HepG2 (cell line): Measurements from ENCODE around the gene RPS6KA2. TPM values are rescaled to one million over a fixed set of nuclear protein-coding genes. Genes with fewer than 3 reads are reported as not detected.

Experiments used
- AKNA ChIP-seq: sonication (generic); formaldehyde crosslinking; IDR thresholded peaks from 2 replicates; pipeline ENCODE4 v1.4.0; 2020; ENCODE audit warnings: missing genetic modification reagents, borderline replicate concordance
- ARID3A ChIP-seq: IDR thresholded peaks from 2 replicates; pipeline ENCODE4 v1.6.1; 2012; ENCODE audit warnings: low read depth, low read length, improper control_type of control experiment
- ARID5B ChIP-seq: IDR thresholded peaks from 2 replicates; pipeline ENCODE4 v1.4.0; 2020; ENCODE audit warnings: mild to moderate bottlenecking, missing genetic modification reagents
- MTERF4 ChIP-seq: sonication (generic); formaldehyde crosslinking; IDR thresholded peaks from 2 replicates; pipeline ENCODE4 v1.8.0; 2023; ENCODE audit warnings: mild to moderate bottlenecking, missing genetic modification reagents
- SCMH1 ChIP-seq: sonication (generic); formaldehyde crosslinking; IDR thresholded peaks from 2 replicates; pipeline ENCODE4 v1.9.0; 2021; ENCODE audit warnings: missing genetic modification reagents, mild to moderate bottlenecking, borderline replicate concordance
- ZNF407 ChIP-seq: sonication (generic); formaldehyde crosslinking; IDR thresholded peaks from one replicate; pipeline ENCODE4 v1.5.1; 2020; ENCODE audit warnings: mild to moderate bottlenecking, missing genetic modification reagents; ENCODE audit errors: not compliant biosample characterization
- ZNF562 ChIP-seq: sonication (generic); formaldehyde crosslinking; IDR thresholded peaks from 2 replicates; pipeline ENCODE4 v1.8.0; 2022; ENCODE audit warnings: missing genetic modification reagents, borderline replicate concordance
- polyA plus RNA-seq, 8 experiments: library from polyadenylated mRNA; depleted of rRNA in 3 of 8; stranded (reverse) in 7 of 8; unstranded in 1 of 8; fragments of >200 nt; fragmentation: Illumina TruSeq in 4 of 8; extraction: Trizol in 4 of 8; gene quantifications; 2 replicates each; pipeline versions ENCODE4 v1.2.1 to v1.2.3, GENCODE V29; 2011 to 2016; ENCODE audit warnings: low read depth in 4 of 8, missing spikeins in 1 of 8, mixed read lengths in 1 of 8; ENCODE audit not compliant: insufficient read depth in 1 of 8
- total RNA-seq, 5 experiments: library from RNA; depleted of rRNA; stranded (reverse); fragments of >200 nt; fragmentation: Illumina TruSeq; extraction: Trizol; gene quantifications; 2 replicates each; pipeline ENCODE4 v1.2.3, GENCODE V29; 2016; ENCODE audit warnings: low read depth in 1 of 5

The RPS6KA2 gene
- total and polyA plus RNA-seq, 2 of the 13 experiments (the other 11 are each of a cell fraction or from before 2014, with no cell fraction given) = 0.22 to 0.38 TPM

GRCh38 chr6:166387642-166388289 lies 239.3 kb downstream of the RPS6KA2 start (continued):
- TF ChIP-seq AKNA (CRISPR knock-in tag) = no peak; the same call in 1 of the 2 replicates
- no peak for TF ChIP-seq MTERF4
- no peak for TF ChIP-seq SCMH1
- no peak for TF ChIP-seq ZNF562
- TF ChIP-seq ARID5B (CRISPR knock-in tag) = peak; percentile 95
- TF ChIP-seq ZNF407 = no peak
- peak; percentile 91 for TF ChIP-seq ARID3A
